Progenitor cell of endocrine pancreas (in vitro differentiated cells): ENCODE data around the gene DDRGK1. TPM values are rescaled to one million over a fixed set of nuclear protein-coding genes. Genes with fewer than 3 reads are reported as not detected.
"Not testable (repeated sequence)": the region's sequence is repeated elsewhere in the genome, so short reads cannot be mapped to it uniquely, and the experiment has no call there.

Source experiments
- DNase-seq: peaks from one replicate; pipeline ENCODE4 v3.0.0; 2021; ENCODE audit warnings: low spot score; ENCODE audit not compliant: unreplicated experiment
- H3K27ac Mint-ChIP-seq: 2 replicates; pipeline ENCODE4 v1.8.0; 2021; ENCODE audit warnings: mild to moderate bottlenecking, moderate library complexity, mixed read lengths
- H3K27me3 Mint-ChIP-seq: 2 replicates; pipeline ENCODE4 v1.8.0; 2021; ENCODE audit warnings: mixed read lengths
- H3K36me3 Mint-ChIP-seq: 2 replicates; pipeline ENCODE4 v1.8.0; 2022; ENCODE audit warnings: mixed read lengths; ENCODE audit not compliant: insufficient read depth
- H3K4me1 Mint-ChIP-seq: 2 replicates; pipeline ENCODE4 v1.8.0; 2021; ENCODE audit warnings: low read depth, mixed read lengths
- H3K4me3 Mint-ChIP-seq: 2 replicates; pipeline ENCODE4 v1.8.0; 2021; ENCODE audit warnings: low read depth, mild to moderate bottlenecking, moderate library complexity, mixed read lengths
- H3K9me3 Mint-ChIP-seq: 2 replicates; pipeline ENCODE4 v1.8.0; 2021; ENCODE audit warnings: low read depth, mixed read lengths
- total RNA-seq: library from RNA; stranded (reverse); gene quantifications from 2 replicates; pipeline ENCODE4 v1.2.1, GENCODE V29; 2021
- TF ChIP-seq, protein P1 (sequence below): fragments of 200-600 bp; sonication (generic); IDR thresholded peaks from one replicate; pipeline ENCODE4 v1.5.0; 2021; ENCODE audit warnings: antibody characterized with exemption, mild to moderate bottlenecking; ENCODE audit not compliant: unreplicated experiment

The DDRGK1 gene
- total RNA-seq, 1 donor from 2014 or later, result 78.0 TPM

DNA sequence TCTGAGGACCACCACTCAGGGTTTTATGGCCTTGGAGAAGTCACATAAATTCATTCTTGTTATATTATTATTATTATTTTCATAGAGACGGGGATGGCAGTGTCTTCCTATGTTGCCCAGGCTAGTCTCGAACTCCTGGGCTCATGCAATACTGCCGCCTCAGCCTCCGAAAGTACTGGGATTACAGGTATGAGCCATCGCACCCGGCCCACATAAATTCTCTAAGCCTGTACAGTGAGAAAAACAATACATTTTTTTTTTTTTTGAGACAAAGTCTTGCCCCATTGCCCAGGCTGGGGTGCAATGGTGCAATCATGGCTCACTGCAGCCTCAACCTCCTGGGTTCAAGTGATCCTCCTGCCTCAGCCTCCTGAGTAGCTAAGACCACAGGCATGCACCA lies 44.1 kb downstream of the DDRGK1 start:
- TF ChIP-seq, protein P1, sequence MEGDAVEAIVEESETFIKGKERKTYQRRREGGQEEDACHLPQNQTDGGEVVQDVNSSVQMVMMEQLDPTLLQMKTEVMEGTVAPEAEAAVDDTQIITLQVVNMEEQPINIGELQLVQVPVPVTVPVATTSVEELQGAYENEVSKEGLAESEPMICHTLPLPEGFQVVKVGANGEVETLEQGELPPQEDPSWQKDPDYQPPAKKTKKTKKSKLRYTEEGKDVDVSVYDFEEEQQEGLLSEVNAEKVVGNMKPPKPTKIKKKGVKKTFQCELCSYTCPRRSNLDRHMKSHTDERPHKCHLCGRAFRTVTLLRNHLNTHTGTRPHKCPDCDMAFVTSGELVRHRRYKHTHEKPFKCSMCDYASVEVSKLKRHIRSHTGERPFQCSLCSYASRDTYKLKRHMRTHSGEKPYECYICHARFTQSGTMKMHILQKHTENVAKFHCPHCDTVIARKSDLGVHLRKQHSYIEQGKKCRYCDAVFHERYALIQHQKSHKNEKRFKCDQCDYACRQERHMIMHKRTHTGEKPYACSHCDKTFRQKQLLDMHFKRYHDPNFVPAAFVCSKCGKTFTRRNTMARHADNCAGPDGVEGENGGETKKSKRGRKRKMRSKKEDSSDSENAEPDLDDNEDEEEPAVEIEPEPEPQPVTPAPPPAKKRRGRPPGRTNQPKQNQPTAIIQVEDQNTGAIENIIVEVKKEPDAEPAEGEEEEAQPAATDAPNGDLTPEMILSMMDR, result no peak
- H3K36me3 Mint-ChIP-seq, result peaks cover 6% of the 10 kb centered on the region
- no peaks in the 10 kb centered on the region for H3K9me3 Mint-ChIP-seq
- H3K27me3 Mint-ChIP-seq, result no peaks in the 10 kb centered on the region
- H3K4me3 Mint-ChIP-seq, result peak overlapping the region; percentile 16
- no peak for DNase-seq
- peaks cover 17% of the 10 kb centered on the region for H3K4me1 Mint-ChIP-seq
- no peak overlapping the region for H3K27ac Mint-ChIP-seq

DNA sequence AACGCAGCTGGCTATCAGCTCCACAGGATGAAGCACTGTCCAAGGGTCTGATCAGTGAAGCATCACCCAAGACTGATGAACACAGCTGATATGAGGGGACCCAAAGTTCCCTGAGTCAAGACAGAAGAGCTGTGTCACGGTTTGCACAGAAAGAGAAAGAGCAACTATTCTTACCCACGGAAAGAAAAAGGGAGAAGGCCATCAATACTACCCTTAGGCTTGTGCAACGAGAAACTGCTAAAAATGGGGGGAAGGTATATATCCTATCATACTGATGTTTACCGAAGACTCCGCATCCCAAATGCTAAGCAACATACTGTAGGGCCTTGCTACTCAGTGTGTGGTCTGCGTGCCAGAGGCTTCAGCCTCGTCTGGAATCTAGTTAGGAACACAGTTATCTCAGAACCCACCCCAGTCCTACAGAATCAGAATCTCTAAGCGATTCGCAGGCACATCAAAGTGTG lies 45.5 kb downstream of the DDRGK1 start:
- Mint-ChIP-seq H3K27ac (peak overlapping the region; percentile 97), H3K4me1 (peaks cover 17% of the 10 kb centered on the region), H3K27me3 (no peaks in the 10 kb centered on the region), H3K9me3 (no peaks in the 10 kb centered on the region), H3K36me3 (peaks cover 4% of the 10 kb centered on the region), H3K4me3 (peak overlapping the region; percentile 94)
- TF ChIP-seq, protein P1, result no peak
- no peak for DNase-seq

DNA sequence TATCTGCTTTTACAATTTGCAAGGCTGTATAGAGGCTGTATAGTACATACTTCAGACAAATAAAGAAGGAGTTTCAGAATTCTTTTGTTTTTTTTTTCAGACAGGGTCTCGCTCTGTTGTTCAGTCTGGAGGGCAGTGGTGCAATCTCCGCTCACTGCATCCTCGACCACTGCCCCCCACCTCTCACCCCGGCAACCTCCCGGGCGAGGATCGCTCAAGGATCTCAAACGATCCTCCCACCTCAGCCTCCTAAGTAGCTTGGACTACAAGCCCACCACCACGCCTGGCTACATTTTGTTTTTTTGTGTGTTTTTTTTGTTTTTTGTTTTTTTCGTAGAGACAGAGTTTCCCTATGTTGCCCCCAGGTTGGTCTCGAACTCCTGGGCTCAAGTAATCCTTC lies 46.7 kb downstream of the DDRGK1 start:
- DNase-seq, result no peak
- TF ChIP-seq, protein P1, result no peak
- Mint-ChIP-seq H3K4me3 (peak overlapping the region; percentile 61), H3K4me1 (peaks cover 17% of the 10 kb centered on the region), H3K36me3 (peaks cover 2% of the 10 kb centered on the region), H3K27me3 (no peaks in the 10 kb centered on the region), H3K27ac (no peak overlapping the region), H3K9me3 (no peaks in the 10 kb centered on the region)

DNA sequence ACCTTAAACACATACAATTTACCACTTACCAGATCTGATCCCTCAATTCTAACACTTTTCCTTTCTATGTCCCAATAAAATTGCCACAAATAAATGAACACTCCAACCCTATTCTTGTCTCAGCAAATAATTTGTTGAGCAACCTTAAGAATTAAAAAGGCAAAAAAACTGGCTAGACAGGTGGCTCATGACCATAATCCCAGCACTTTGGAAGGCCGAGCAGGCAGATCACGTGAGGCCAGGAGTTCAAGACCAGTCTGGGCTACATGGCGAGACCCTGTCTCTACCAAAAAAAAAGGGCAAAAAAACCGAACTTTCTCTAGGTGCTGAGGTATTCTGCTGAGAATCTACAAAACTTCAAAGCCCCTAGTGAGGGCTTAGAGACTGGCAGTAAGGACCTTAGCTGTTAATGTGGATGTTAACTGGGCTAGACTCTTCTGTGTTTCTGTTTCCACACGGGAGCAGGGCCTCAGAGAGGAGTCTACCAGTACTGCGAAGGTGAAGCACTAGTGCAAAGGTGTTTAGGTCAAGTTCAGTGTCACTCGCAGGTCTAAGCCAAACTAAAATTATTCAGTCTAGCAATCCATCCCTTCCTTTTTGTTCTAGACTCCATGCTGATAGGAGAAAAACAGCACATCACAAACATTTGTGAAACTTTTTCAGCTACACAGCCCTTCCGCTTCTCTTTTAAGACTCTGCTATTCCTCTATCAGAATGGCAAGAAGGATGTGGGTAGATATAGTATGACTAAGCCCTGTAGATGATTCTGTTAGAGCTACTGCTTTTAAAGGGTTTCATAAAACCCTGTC lies 47.5 kb downstream of the DDRGK1 start:
- H3K27me3 Mint-ChIP-seq, result no peaks in the 10 kb centered on the region
- H3K9me3 Mint-ChIP-seq, result no peaks in the 10 kb centered on the region
- H3K4me3 Mint-ChIP-seq, result peak overlapping the region; percentile 61
- H3K4me1 Mint-ChIP-seq, result peaks cover 17% of the 10 kb centered on the region
- no peak for DNase-seq
- peak overlapping the region; percentile 62 for H3K27ac Mint-ChIP-seq
- H3K36me3 Mint-ChIP-seq, result peaks cover 2% of the 10 kb centered on the region
- TF ChIP-seq, protein P1, result no peak

DNA sequence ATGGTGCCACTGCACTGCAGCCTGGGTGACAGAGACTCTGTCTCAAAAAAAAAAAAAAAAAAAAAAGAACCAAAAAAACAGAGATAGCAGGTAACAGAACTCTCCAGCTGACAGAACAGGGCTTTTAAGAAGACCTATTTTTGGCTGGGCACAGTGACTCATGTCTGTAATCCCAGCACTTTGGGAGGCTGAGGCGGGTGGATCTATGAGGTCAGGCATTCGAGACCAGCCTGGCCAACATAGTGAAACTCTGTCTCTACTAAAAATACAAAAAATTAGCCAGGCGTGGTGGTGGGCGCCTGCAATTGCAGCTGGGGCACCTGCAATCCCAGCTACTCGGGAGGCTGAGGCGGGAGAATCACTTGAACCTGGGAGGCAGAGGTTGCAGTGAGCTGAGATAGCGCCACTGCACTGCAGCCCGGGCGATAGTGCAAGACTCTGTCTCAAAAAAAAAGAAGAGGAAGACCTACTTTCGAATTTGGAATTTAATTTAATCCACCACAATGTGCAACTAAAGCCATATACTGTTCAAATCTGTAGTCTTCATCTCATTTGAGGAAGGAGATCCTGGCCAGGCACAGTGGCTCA lies 52.3 kb downstream of the DDRGK1 start:
- not testable (repeated sequence) for H3K27me3 Mint-ChIP-seq, H3K4me1 Mint-ChIP-seq, H3K4me3 Mint-ChIP-seq, DNase-seq, H3K36me3 Mint-ChIP-seq, H3K9me3 Mint-ChIP-seq
- H3K27ac Mint-ChIP-seq, result peak overlapping the region; percentile 62
